HG03521 (cell line): Measurements from ENCODE around the gene RSBN1L.

Experiments used
- ATAC-seq: cut with Tn5 transposase; IDR thresholded peaks from one replicate; pipeline ENCODE4 v1.9.1; 2021; ENCODE audit warnings: mild to moderate bottlenecking, moderate library complexity; ENCODE audit not compliant: unreplicated experiment

RSBN1L gene

DNA sequence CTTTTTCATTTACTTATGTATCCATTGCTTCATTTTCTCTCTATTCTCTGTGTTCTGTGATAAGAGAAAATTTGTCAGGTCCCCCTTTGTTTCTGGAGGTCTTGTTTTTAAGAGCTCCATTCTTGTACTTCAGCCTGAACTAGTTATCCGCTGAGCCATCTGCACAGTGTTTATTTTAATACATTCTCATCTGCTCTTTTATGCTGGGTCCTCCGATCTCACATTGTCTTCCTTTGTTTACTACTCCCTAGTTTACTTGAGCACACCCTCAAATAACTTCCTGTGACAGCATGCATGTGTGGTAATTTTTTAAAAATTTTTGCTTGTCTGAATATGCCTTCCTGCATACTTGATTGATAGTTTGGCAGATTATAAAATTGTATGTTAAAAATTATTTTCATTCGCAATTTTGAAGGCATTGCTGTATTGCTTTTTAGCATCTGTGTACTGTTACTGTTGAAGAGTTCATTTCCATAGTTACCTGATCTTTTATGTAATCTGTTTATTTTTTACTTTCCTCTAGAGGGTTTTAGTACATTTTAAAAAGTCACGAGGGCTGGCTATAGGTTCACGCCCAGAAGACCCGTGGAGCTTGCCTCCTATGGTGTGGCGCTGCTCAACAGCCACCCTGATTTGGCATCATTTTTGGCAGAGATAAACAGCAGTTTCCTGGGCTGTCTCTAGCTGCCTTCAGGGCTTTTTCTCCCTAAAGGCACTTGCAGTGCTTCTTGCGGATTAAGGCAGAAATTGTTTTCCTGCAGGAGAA lies 31.9 kb downstream of the RSBN1L start:
- ATAC-seq, result no peak

DNA sequence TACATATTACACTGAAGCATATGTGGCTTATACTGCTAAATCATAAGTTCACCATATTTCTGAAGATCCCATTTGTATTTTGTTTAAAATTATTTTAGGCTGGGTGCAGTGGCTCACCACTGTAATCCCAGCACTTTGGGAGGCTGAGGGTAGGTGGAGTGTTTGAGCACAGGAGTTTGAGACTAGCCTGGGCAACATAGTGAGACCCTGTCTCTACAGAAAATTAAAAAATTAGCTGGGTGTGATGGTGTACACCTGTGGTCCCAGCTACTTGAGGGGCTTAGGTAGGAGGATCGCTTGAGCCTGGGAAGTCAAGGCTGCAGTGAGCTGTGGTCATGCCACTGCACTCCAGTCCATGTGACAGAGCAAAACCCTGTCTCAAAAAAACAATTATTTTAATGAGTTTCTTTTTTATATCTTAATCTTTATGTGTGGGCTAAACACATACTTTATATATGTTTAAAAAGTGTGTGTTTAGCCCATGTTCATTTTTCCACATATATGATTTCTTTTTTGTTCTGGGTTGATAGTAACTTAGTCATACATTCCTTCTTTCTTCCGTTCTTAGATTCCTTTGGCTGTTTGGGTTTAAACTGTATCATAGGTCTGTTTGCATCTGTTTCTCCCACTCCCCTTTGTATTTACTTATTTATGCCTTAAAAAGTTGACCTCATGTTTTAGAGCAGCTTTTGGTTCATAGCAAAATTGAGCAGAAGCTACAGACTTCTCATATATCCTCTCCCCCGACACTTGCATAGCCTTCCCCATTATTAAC lies 33.5 kb downstream of the RSBN1L start:
- ATAC-seq, result no peak

DNA sequence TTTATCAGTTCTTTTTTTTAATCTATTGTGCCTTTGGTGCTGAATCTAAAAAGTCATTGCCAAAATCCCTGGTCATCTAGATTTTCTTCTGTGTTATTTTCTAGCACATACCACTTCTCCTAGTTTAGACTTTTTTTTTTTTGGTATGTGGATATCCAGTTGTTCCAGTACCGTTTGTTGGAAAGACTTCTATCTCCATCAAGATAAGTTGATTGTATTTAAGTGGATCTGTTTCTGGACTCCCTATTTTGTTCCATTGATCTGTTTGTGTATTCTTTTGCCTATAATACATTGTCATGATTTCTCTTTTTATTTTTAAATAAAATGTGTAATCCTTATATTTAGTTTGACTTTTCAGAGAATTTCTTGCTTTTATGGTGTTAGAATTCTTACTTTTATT lies 35.5 kb downstream of the RSBN1L start:
- no peak for ATAC-seq

DNA sequence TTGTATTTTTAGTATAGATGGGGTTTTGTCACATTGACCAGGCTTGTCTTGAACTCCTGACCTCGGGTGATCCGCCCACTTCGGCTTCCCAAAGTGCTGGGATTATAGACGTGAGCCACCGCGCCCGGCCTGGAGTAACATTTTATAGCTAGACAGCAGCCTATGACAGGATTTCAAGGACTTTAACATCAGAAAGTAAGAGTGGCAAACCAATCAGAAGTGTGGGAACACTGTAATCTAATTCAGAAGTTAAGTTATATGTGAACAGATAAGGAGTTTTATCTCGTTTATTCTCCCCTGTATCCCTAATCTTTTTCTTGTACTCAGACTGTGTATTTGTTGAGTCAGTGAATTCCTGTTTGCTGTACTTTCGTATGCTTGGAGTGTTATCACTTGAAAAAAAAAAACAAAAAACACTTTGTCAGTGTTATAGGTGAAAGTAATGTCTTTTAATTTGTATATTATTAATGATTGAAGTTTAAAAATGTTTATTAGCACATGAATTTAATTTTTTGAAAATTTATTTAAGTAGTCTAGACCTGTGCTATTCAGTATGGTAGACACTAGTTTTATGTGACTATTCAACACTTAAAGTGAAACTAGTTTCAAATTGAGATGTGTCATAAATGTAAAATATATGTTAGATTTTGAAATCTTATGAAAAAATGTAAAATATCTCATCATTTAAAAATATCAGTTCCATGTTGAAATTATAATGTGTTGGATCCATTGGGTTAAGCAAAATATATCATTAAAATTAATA lies 38.6 kb downstream of the RSBN1L start:
- ATAC-seq, result no peak

DNA sequence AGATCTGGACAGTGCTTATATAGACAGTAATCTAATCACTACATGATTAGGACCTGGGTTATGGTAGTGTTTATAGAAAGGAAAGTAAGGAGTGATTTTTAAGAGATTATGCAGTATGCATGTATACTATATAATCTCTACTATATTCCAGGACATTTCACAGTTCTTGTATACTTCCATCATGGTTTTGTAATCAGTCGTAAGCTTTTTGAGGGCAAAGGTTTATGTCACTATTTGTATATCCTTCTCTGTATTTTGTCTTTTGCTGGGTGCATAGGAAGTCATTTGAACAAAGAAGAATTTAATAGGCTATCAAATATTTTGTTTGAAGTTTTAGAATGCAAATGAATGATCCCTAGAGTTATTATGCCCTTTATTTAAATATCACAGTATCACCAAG lies 39.2 kb downstream of the RSBN1L start:
- ATAC-seq, result no peak

DNA sequence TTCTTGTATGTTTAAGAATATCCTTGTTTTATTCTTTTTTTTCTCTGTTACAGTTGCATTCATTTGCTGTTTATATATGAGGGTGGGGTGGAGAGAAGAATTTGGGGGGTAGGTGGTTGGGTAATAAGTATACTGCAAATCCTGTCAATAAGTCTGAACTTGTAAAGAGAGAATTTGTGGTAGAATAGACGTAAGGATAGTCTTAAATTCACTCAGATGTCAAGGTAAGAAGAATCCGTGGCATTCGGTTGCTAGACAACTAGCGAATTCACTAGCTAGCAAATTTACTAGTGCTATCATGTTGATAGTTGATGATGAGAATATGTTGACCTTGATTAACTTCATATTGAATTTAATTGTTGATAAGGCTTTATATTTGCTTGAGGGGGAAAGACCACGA lies 40.7 kb downstream of the RSBN1L start:
- ATAC-seq, result no peak

DNA sequence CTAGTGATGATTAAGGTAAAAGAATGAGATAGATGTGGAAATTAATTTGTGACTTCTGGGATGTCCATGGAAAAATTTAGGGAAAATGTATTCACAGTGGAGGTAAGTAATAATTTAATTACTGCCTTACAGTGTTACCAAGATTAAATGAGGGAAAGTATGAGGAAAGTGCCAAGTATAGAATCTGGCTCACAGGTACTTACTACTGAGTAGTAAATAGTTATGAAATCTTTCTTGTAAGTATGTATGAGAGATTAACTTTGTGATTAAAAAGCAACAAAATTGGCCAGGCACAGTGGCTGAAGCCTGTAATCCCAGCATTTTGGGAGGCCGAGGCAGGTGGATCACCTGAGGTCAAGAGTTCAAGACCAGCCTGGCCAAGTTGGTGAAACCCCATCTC lies 42.1 kb downstream of the RSBN1L start:
- ATAC-seq, result no peak

DNA sequence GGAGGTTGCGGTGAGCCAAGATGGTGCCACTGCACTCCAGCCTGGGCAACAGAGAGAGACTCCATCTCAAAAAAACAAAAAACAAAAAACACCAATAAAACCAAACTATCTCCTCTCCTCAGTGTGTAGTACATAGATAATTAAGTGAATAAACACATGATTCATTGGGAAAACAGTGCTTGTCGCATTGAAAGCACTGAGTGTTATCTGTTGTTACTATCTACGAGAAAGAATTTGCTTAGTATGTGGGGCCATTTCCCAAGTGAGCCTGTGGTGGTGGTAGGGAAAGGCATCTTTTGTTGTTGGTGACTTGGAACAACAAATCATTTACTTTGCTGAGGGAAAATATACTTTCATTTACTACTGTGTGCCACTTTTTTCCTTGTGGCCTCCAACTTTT lies 42.6 kb downstream of the RSBN1L start:
- no peak for ATAC-seq

DNA sequence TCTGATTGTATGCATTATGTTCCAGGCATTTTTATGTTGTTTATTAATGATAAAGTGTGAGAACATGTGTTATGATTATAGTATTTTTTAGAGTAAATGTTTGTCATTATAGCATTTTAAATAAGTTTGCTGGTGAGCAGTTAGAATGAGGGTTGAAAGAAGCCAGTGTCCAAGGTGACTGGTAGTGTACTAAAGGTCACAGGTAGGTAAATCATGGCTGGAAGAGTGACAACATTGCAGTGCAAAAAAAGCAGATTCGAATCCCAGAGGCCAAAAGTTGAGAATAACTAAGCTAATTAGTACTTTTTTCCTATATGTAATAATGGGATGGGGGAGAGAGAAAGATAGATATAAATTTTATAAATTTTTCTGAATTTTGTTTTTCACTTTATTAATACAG lies 44.0 kb downstream of the RSBN1L start:
- no peak for ATAC-seq

DNA sequence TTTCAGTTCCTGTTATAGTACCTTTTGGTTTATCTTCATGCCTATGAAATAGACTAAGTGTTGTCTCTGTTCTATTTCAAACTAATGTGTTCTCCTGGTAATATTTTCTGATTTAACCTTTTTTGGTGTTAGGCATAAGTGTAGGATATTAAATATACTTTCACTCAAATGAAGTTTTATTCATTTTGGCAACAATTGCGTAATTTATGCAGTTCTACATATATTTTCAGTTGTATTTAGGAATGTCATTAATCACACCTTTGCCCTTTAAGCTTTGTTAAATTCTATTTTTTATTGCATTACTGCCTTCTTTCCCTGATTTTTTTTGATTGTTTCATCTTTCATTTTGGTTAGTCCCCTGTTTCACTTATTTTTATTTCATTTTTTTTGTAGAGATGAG lies 47.3 kb downstream of the RSBN1L start:
- no peak for ATAC-seq

DNA sequence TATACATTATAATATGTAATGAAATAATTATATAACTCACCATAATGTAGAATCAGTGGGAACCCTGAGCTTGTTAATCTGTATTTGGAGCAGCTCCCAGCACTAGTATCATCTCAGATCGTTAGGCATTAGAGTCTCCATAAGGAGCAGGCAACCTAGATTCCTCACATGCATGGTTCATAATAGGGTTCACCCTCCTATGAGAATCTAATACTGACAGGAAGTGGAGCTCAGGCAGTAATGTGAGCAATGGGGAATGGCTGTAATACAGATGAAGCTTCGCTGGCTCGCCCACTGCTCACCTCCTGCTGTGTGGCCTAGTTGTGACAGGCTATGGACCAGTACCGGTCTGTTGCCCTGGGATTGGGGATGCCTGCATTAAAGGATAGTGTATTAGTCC lies 49.5 kb downstream of the RSBN1L start:
- no peak for ATAC-seq

DNA sequence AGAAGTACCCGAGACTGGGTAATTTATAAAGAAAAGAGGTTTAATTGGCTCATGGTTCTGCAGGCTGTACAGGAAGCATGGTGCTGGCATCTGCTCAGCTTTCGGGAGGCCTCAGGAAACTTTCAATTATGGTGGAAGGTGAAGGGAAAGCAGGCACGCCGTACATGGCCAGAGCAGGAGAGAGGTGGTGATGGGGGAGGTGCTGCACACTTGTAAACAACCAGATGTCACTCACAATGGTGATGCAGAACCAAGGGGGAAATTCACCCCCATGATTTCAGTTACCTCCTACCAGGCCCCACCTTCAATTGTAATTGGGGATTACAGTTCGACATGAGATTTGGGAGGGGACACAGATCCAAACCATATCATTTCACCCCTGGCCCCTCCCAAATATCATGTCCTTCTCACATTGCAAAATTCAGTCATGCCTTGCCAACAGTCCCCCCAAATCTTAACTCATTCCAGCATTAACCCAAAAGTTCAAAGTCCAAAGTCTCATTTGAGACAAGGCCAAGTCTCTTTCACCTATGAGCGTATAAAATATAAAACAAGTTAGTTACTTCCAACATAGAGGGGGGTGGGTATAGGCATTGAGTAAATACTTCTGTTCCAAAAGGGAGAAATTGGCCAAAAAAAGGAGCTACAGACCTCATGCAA lies 50.0 kb downstream of the RSBN1L start:
- ATAC-seq, result no peak

DNA sequence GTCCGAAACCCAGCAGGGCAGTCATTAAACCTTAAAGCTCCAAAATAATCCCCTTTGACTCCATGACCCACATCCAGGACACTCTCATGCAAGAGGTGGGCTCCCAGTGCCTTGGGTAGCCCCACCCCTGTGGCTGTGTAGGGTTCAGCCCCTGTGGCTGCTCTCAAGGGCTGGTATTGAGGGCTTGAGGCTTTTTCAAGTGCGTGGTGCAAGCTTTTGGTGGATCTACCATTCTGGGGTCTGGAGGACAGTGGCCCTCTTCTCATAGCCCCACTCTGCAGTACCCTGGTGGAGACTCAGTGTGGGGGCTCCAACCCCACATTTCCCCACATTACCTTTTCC lies 50.5 kb downstream of the RSBN1L start:
- no peak for ATAC-seq

DNA sequence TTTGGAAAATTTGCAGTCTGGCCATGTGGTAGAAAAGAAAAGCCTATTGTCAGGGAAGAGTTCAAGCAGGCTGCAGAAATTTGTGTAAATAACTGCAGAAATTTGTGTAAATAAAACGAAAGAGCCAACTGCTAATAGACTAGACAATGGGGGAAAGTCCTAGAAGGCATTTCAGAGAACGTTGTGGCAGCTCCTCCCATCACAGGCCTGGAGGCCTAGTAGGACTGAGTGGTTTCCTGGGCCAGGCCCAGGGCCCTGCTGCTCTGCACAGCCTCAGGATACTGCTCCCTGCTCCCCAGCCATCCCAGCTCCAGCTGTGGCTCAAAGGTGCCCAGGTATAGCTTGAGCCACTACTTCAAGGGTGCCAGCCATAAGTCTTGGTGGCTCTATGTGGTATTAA lies 50.9 kb downstream of the RSBN1L start:
- ATAC-seq, result no peak

DNA sequence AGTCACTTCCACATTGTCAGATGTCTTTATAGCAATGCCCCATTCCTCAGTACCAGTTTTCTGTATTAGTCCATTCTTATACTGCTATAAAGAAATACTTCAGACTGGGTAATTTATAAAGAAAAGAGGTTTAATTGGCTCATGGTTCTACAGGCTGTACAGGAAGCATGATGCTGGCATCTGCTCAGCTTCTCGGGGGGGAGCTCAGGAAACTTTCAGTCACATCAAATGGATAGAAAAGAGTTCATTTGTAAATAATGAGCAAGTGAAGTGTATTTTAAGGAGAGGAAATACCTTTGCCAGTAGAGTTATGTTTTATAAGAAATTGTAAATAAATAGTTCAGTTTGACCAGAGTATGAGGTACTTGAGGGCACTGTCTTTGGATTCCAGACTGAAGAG lies 51.5 kb downstream of the RSBN1L start:
- no peak for ATAC-seq

DNA sequence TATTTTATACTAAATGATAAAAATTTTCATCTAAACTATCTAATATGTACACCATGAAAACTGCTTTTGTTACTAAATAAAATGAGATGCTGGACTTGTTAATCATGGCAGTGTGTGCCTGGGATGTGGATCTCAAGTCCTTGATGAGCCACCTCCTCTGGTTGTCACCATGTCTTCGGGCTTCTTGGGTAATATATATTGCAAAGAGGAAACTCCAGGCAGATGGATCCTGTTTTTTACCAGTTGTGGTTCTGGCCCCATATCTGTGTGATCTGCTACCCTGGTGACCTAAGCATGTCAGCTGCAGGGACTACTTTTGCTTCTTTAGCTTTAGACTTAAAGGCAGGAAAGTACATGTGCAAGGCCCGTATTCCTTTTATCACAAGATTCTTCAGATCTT lies 55.8 kb downstream of the RSBN1L start:
- ATAC-seq, result no peak

DNA sequence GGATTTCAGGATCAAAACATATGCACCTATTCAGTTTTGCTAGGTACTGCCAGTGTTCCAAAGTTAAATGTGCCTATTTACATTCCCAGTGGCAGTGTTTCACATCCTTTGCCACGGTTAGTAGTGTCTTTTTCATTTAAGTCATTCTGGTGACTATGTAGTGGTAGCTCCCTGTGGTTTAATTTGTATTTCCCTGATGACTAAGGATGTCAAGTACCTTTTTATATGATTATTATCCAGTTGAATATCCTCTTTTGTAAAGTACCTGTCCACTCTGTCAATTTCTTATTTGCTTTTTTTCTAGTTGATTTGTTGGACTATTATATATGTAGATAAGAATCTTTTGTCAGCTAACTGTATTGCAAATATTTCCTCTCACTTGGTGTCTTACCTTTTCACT lies 56.9 kb downstream of the RSBN1L start:
- ATAC-seq, result no peak

DNA sequence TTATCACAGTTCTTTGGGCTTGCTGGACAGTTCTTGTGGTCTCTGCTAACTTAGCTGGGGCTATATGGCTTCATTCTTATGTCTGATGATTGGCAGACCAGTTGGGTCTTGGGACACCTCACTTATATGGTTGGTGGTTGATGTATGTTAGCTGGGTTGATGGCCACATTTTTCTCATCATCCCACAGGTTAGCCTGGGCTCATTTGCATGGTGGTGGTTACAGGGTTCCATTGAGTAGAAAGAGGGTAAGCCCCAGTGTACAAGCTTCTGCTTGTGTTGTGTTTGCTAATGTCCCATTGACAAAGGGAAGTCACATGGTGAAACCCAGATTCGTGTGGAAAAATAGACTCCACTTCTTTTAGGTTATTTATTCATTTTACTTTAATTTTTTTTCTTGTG lies 61.3 kb downstream of the RSBN1L start:
- ATAC-seq, result peak; percentile 82

DNA sequence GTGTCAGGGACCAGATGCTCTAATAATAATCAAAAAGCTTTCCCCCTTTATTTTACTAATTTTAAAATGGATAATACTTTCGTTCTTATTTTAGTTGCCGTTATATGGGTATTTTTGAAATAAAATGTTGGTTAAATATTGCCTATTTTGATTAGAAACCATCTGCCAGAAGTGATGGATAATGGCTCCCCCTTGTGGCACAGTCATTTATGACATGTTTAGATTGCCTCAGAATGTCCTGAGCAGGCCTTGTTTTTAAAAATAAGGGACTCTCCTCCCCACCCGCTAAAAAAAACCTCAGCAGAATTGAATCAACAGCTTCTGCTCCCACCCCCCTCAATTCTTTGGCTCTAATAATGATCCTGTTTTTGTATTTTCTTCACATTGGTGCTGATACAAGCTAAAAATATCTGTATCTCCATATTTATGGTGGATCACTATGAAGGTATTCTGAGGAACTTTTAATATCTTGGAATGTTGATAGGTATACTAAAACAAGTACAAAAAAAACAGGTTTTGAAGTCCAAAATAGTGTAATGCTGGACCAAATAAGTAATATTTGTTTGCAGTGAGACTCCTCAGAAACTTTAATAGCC lies 63.1 kb downstream of the RSBN1L start:
- no peak for ATAC-seq

DNA sequence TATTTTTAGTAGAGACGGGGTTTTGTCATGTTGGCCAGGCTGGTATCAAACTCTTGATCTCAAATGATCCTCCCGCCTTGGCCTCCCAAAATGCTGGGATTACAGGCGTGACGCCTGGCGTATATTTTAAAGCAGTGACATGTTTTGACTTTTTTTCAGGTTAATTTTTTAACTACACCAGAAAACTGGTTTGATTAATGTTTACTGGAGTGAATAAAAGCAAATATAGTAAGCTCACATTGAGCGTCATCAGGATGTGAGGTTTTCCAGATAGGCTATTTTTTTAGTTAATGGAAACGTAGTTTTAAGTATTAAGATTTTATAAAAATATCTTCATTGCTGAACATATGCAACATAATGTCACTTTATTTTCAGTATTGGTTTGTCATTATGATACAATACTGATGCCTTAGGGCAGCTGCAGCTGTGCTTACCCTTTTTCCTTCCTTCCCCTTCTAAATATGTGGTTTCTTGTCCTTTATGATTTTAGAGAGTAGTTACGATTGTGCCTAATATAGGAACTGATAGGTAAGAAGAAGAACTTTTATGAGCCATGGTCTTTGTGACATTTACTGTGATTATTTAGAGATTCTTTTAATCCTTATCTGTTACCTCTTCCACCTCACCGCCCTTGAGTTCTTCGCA lies 64.7 kb downstream of the RSBN1L start:
- no peak for ATAC-seq

DNA sequence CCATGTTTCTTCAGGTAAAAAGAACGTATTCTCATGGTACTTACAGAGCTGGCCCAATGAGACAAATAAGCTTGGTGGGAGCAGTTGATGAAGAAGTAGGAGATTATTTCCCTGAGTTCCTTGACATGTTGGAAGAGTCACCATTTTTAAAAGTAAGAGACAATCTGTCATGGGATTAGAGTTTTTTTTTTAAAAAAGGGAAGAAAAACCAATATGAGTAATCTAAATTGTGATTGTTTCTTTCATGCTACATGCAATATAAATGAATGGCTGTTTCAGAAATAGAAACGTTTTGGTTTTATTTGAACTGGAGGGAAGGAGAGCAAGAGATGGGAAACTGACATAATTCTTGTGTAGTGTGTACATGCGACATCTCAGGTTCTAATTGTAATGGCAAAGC lies 69.2 kb downstream of the RSBN1L start:
- ATAC-seq, result no peak
